GM12891 (cell line): ENCODE measurements around the gene ZNF148.

Experiments used
- POLR2A ChIP-seq: IDR thresholded peaks from 2 replicates; pipeline ENCODE4 v1.6.1; 2011; ENCODE audit warnings: low read depth, low read length, control low read depth
- SPI1 ChIP-seq: IDR thresholded peaks from 2 replicates; pipeline ENCODE4 v1.6.1; 2011; ENCODE audit warnings: low read depth, low read length, control low read depth

DNA sequence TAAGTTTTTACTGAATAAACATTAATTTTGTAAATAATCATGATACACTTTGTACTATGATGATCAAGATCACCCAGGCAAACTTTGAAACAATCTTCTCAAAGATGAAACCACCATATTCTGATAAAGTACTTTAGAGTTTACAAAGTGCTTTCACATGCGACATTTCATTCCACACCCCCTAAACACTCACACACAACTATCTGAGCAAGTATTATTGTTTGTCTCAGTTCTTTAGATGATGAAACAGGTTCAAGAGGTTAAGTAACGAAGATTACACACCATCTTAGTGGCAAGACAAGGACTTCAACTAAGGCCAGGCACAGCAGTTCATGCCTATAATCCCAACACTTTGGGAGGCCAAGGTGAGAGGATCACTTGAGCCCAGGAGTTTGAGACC, 37.6 kb downstream of the ZNF148 start:
- TF ChIP-seq SPI1 (no peak), POLR2A (no peak)
